Stimulated activated naive B cell treated with anti-CD40 and anti-IgM and Interleukin-4, amounts not matched to agents 10 μg/mL and 1 μg/mL and 100 μg/mL, for 72 hours (primary cell): ENCODE measurements around the gene USP22.
"Not testable (repeated sequence)": the region's sequence is repeated elsewhere in the genome, so short reads cannot be mapped to it uniquely, and the experiment has no call there.

Experiments used
- ATAC-seq, 2 donors: fragments of 150-1000 bp; cut with Tn5 transposase; replicated peaks; 2 replicates each; pipeline ENCODE4 v1.10.0; 2021; ENCODE audit warnings: moderate library complexity in 1 of 2
- DNase-seq: peaks from one replicate; pipeline ENCODE4 v3.0.0; 2021
- H3K27ac Mint-ChIP-seq: one replicate; pipeline ENCODE4 v1.8.0; 2022; ENCODE audit warnings: mild to moderate bottlenecking, mixed read lengths
- H3K27me3 Mint-ChIP-seq, 2 donors: one replicate each; pipeline ENCODE4 v1.8.0; 2022; ENCODE audit warnings: mixed read lengths in 2 of 2
- H3K36me3 Mint-ChIP-seq, 2 donors: one replicate each; pipeline ENCODE4 v1.8.0; 2022; ENCODE audit warnings: mixed read lengths in 2 of 2, mild to moderate bottlenecking in 1 of 2
- H3K4me1 Mint-ChIP-seq, 2 donors: one replicate each; pipeline ENCODE4 v1.8.0; 2022; ENCODE audit warnings: mixed read lengths in 2 of 2, mild to moderate bottlenecking in 1 of 2
- H3K4me3 Mint-ChIP-seq, 2 donors: one replicate each; pipeline ENCODE4 v1.8.0; 2022; ENCODE audit warnings: mild to moderate bottlenecking in 2 of 2, mixed read lengths in 2 of 2, moderate library complexity in 1 of 2
- H3K9me3 Mint-ChIP-seq, 2 donors: one replicate each; pipeline ENCODE4 v1.8.0; 2022; ENCODE audit warnings: mixed read lengths in 2 of 2, mild to moderate bottlenecking in 1 of 2

Gene USP22

GRCh38 chr17:20988001-20988636 is 54.7 kb downstream of the USP22 start:
- Mint-ChIP-seq H3K4me1 (no peaks in the 10 kb centered on the region), H3K36me3 (no peaks in the 10 kb centered on the region), H3K4me3 (no peak overlapping the region), H3K27me3 (no peaks in the 10 kb centered on the region), H3K9me3 (no peaks in the 10 kb centered on the region), H3K27ac (no peak overlapping the region)
- ATAC-seq, result no peak
- no peak for DNase-seq

DNA sequence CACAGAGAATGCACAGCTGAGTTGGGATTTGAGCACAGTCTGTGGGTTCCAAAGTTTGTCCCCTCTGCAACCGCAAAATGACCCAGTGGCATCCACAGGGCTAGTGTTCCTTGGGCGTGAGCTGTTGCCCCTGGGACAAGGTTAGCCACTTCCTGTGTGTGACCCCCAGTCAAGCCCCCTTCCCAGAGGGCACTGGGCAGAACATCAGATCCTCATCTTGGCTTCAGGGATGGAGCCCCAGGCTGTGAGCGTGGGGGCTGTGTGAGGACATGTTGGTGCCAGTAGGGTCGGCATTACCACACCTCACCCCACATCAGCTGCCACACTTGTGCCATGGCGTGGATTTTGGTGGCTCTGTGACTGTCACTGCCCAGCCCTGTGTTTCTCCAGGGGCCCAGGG is 55.3 kb downstream of the USP22 start:
- no peak overlapping the region for H3K4me3 Mint-ChIP-seq
- H3K9me3 Mint-ChIP-seq, result no peaks in the 10 kb centered on the region
- no peaks in the 10 kb centered on the region for H3K4me1 Mint-ChIP-seq
- no peak overlapping the region for H3K27ac Mint-ChIP-seq
- ATAC-seq (no peak), DNase-seq (no peak)
- no peaks in the 10 kb centered on the region for H3K36me3 Mint-ChIP-seq
- H3K27me3 Mint-ChIP-seq, result no peaks in the 10 kb centered on the region

DNA sequence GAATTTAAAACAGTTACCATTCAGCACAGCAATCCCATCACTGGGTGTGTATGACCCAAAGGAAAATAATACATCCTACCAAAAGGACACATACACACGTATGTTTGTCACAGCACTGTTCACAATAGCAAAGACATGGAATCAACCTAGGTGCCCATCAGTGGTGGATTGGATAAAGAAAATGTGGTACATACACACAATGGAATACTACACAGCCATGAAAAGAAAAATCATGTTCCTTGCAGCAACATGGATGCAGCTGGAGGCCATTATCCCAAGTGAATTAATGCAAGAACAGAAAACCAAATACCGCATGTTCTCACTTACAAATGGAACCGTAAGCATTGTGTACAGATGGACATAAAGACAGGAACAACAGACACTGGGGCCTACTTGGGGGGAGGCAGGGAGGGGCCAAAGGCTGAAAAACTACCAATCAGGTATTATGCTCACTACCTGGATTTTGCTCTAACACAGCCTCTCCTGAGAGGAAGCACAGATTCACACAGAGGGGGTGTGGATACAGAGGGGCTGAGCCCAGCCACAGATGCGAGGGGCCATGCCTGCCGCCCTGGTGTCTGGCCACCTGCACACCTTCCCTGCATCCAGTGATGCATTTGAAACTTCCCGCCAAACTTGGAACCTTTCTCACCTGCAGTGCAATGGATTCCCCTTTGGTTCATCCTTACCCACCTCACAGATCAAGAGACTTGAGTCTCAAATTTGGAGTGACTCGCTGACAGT is 55.9 kb downstream of the USP22 start:
- H3K4me1 Mint-ChIP-seq, result no peaks in the 10 kb centered on the region
- DNase-seq (no peak), ATAC-seq (no peak)
- no peaks in the 10 kb centered on the region for H3K9me3 Mint-ChIP-seq
- no peaks in the 10 kb centered on the region for H3K36me3 Mint-ChIP-seq
- H3K4me3 Mint-ChIP-seq, result no peak overlapping the region
- H3K27me3 Mint-ChIP-seq, result no peaks in the 10 kb centered on the region
- H3K27ac Mint-ChIP-seq, result no peak overlapping the region

DNA sequence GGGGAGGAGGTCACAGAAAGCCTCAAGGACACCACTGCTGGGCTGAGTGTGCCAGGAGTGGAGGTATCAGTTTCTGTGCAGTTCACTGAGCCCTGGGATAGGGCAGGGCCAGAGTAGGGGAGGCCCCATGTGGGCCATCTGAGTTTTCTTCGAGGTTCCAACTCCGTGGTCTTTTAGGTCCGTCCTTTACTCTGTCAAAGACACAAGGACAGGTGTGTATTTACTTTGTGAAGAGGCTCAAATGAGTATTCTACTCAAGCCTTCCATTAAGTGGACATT is 59.5 kb downstream of the USP22 start:
- Mint-ChIP-seq H3K9me3 (no peaks in the 10 kb centered on the region), H3K4me3 (no peak overlapping the region), H3K27ac (no peak overlapping the region), H3K27me3 (peaks cover 0 to 3% of the 10 kb centered on the region in 2 donors), H3K36me3 (no peaks in the 10 kb centered on the region), H3K4me1 (peaks cover 2 to 9% of the 10 kb centered on the region in 2 donors)
- ATAC-seq (no peak), DNase-seq (no peak)

DNA sequence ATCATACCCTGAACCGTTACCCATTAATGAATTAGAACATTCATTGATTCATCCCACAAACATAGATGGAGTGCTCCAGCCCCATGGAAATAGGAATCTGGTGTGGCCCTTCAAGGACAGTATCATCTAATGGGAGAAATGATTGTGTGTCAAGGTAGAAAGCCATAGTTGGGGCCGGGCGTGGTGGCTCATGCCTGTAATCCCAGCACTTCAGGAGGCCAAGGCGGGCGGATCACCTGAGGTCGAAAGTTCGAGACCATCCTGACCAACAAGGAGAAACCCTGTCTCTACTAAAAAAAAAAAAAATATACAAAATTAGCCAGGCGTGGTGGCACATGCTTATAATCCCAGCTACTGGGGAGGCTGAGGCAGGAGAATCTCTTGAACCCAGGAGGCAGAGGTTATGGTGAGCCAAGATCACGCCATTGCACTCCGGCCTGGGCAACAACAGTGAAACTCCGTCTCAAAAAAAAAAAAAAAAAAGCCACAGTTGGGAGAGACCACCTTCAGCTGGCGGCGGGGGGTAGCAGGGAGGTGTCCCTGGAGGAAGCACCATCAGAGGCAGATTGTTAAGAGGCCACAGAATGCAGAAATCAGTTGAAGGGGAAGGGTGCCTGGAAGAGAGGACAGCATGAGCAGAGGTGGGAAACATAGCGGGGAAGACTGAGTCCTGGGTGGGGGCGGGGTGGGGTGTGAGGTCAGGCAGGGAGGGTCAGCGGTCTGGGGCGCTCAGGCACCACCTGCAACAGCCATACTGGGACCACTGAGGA is 60.0 kb downstream of the USP22 start:
- DNase-seq (no peak), ATAC-seq (no peak)
- no peak overlapping the region for H3K4me3 Mint-ChIP-seq
- H3K36me3 Mint-ChIP-seq, result peaks cover 0 to 1% of the 10 kb centered on the region in 2 donors
- peaks cover 2 to 14% of the 10 kb centered on the region in 2 donors for H3K4me1 Mint-ChIP-seq
- H3K27me3 Mint-ChIP-seq, result peaks cover 0 to 3% of the 10 kb centered on the region in 2 donors
- no peaks in the 10 kb centered on the region for H3K9me3 Mint-ChIP-seq
- peak overlapping the region; percentile 75 for H3K27ac Mint-ChIP-seq

- no peak for ATAC-seq
- peaks cover 5 to 24% of the 10 kb centered on the region in 2 donors for H3K4me1 Mint-ChIP-seq
- H3K9me3 Mint-ChIP-seq, result no peaks in the 10 kb centered on the region
- H3K4me3 Mint-ChIP-seq, result no peak overlapping the region
- no peak overlapping the region for H3K27ac Mint-ChIP-seq
- no peak for DNase-seq
- H3K36me3 Mint-ChIP-seq, result peaks cover 0 to 1% of the 10 kb centered on the region in 2 donors
- H3K27me3 Mint-ChIP-seq, result peaks cover 0 to 3% of the 10 kb centered on the region in 2 donors
Measured at GRCh38 chr17:20981046-20981920, 61.5 kb downstream of the USP22 start.

GRCh38 chr17:20979792-20980083 is 63.1 kb downstream of the USP22 start:
- H3K36me3 Mint-ChIP-seq, result peaks cover 0 to 1% of the 10 kb centered on the region in 2 donors
- H3K9me3 Mint-ChIP-seq, result no peaks in the 10 kb centered on the region
- H3K27me3 Mint-ChIP-seq, result peaks cover 0 to 8% of the 10 kb centered on the region in 2 donors
- H3K27ac Mint-ChIP-seq, result no peak overlapping the region
- DNase-seq (no peak), ATAC-seq (no peak)
- H3K4me3 Mint-ChIP-seq, result no peak overlapping the region
- peaks cover 8 to 30% of the 10 kb centered on the region in 2 donors for H3K4me1 Mint-ChIP-seq

- H3K27me3 Mint-ChIP-seq, H3K27ac Mint-ChIP-seq, H3K9me3 Mint-ChIP-seq, H3K4me3 Mint-ChIP-seq, ATAC-seq, DNase-seq, H3K36me3 Mint-ChIP-seq: not testable (repeated sequence)
- H3K4me1 Mint-ChIP-seq, result peaks cover 10 to 34% of the 10 kb centered on the region in 2 donors
Measured at GRCh38 chr17:20979007-20979791, 63.6 kb downstream of the USP22 start.

DNA sequence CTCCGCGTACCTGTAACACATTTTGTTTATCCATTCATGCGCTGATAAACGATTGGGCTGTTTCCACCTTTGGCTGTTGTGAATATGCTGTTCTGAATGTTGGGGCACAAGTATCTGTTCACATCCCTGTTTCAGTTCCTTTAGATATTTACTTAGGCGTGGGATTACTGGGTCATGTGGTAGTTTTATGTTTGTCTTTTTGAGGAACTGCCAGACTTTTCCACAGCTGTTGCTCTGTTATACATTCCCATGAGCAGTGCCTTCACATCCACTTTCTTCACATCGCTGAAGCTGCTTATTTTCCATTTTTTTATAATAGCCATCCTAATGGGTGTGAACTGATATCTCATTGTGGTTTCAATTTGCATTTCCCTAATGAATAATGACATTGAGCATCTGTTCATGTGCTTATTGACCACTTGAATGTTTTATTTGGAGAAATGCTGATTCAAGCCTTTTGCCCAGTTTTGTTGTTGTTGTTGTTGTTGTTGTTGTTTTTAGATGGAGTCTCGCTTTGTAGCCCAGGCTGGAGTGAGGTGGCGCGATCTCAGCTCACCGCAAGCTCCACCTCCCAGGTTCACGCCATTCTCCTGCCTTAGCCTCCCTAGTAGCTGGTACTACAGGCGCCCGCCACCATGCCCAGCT is 65.1 kb downstream of the USP22 start:
- H3K27me3 Mint-ChIP-seq, H3K9me3 Mint-ChIP-seq, H3K4me3 Mint-ChIP-seq, DNase-seq, H3K36me3 Mint-ChIP-seq, H3K27ac Mint-ChIP-seq: not testable (repeated sequence)
- H3K4me1 Mint-ChIP-seq, result peaks cover 10 to 36% of the 10 kb centered on the region in 2 donors
- ATAC-seq, result peak; percentile 38 to 39

GRCh38 chr17:20975566-20975965 is 67.2 kb downstream of the USP22 start:
- H3K27ac Mint-ChIP-seq, result no peak overlapping the region
- H3K27me3 Mint-ChIP-seq, result peaks cover 0 to 5% of the 10 kb centered on the region in 2 donors
- no peak for ATAC-seq
- no peak for DNase-seq
- H3K4me3 Mint-ChIP-seq, result no peak overlapping the region
- H3K4me1 Mint-ChIP-seq, result peaks cover 16 to 48% of the 10 kb centered on the region in 2 donors
- no peaks in the 10 kb centered on the region for H3K9me3 Mint-ChIP-seq
- H3K36me3 Mint-ChIP-seq, result peaks cover 0 to 1% of the 10 kb centered on the region in 2 donors

GRCh38 chr17:20970329-20970728 is 72.5 kb downstream of the USP22 start:
- Mint-ChIP-seq H3K27me3 (no peaks in the 10 kb centered on the region), H3K27ac (peak overlapping the region; percentile 39), H3K4me3 (peak overlapping the region; percentile 3 to 83), H3K9me3 (no peaks in the 10 kb centered on the region), H3K36me3 (no peaks in the 10 kb centered on the region), H3K4me1 (peaks cover 42 to 62% of the 10 kb centered on the region in 2 donors)
- ATAC-seq (no peak), DNase-seq (no peak)

GRCh38 chr17:20968913-20969616 is 73.7 kb downstream of the USP22 start:
- Mint-ChIP-seq H3K27me3 (no peaks in the 10 kb centered on the region), H3K27ac (peak overlapping the region; percentile 21), H3K4me3 (peak overlapping the region; percentile 26 to 83), H3K36me3 (no peaks in the 10 kb centered on the region), H3K4me1 (peaks cover 40 to 56% of the 10 kb centered on the region in 2 donors), H3K9me3 (no peaks in the 10 kb centered on the region)
- ATAC-seq (peak; percentile 79 to 84), DNase-seq (peak; percentile 42)

DNA sequence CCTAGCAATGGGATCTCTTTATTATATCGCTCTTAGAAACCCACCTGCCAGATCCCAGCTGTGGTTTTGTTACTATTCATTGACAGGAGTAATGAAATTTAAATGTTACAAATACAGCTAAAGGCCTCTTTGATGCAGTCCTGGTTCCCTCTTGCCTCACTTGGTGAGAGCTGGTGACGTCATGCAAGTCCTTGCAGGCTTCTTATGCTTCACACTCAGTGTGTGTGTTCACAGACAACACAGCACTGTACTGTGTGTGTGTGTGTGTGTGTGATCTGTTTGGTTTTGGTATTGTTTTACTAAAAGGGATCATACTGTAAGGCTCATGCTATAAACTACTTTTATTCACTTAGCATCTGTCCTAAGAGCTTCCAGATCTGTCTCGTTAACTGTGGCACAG is 75.0 kb downstream of the USP22 start:
- Mint-ChIP-seq H3K36me3 (no peaks in the 10 kb centered on the region), H3K27ac (no peak overlapping the region), H3K4me1 (peaks cover 42 to 63% of the 10 kb centered on the region in 2 donors), H3K4me3 (no peak overlapping the region), H3K9me3 (no peaks in the 10 kb centered on the region), H3K27me3 (no peaks in the 10 kb centered on the region)
- DNase-seq (no peak), ATAC-seq (no peak)
